Astrocyte (in vitro differentiated cells and primary cell): ENCODE data around the gene ARRDC1. TPM values are rescaled to one million over a fixed set of nuclear protein-coding genes. Genes with fewer than 3 reads are reported as not detected.

Source experiments
- DNase-seq: peaks from one replicate; pipeline ENCODE4 v3.0.0-alpha.2; 2010; ENCODE audit warnings: low read depth
- FAIRE-seq: peaks from 2 replicates; lab custom pipeline; 2011; peaks lifted over from hg19 to GRCh38; lab: Jason Lieb, UNC
- H2AFZ ChIP-seq: 2 replicates; pipeline ENCODE4 v1.6.0; 2012; ENCODE audit warnings: low read depth, low read length, inconsistent platforms
- H3K27ac ChIP-seq: 2 replicates; pipeline ENCODE4 v1.5.1; 2011; ENCODE audit warnings: low read depth, low read length, inconsistent platforms
- H3K27me3 ChIP-seq: 2 replicates; pipeline ENCODE4 v1.6.0; 2011; ENCODE audit warnings: low read length, inconsistent platforms; ENCODE audit not compliant: insufficient read depth
- H3K36me3 ChIP-seq: 2 replicates; pipeline ENCODE4 v1.5.1; 2011; ENCODE audit warnings: low read length, inconsistent platforms; ENCODE audit not compliant: insufficient read depth
- H3K4me1 ChIP-seq: 2 replicates; pipeline ENCODE4 v1.5.1; 2011; ENCODE audit warnings: low read length, inconsistent platforms; ENCODE audit not compliant: insufficient read depth
- H3K4me2 ChIP-seq: 2 replicates; pipeline ENCODE4 v1.6.0; 2012; ENCODE audit warnings: low read length, inconsistent platforms
- H3K4me3 ChIP-seq: 2 replicates; pipeline ENCODE4 v1.5.1; 2011; ENCODE audit warnings: low read depth, mild to moderate bottlenecking, low read length, inconsistent platforms; ENCODE audit not compliant: insufficient read depth
- H3K79me2 ChIP-seq: 2 replicates; pipeline ENCODE4 v1.6.0; 2012; ENCODE audit warnings: mild to moderate bottlenecking, low read length, inconsistent platforms; ENCODE audit not compliant: insufficient read depth
- H3K9ac ChIP-seq: 2 replicates; pipeline ENCODE4 v1.6.0; 2012; ENCODE audit warnings: mild to moderate bottlenecking, low read length, inconsistent platforms
- H3K9me3 ChIP-seq: 2 replicates; pipeline ENCODE4 v1.5.1; 2012; ENCODE audit warnings: low read depth, mild to moderate bottlenecking, low read length, inconsistent platforms; ENCODE audit not compliant: insufficient read depth
- H4K20me1 ChIP-seq: 2 replicates; pipeline ENCODE4 v1.6.0; 2012; ENCODE audit warnings: low read length, inconsistent platforms; ENCODE audit not compliant: insufficient read depth
- H3K27ac Mint-ChIP-seq: one replicate; pipeline ENCODE4 v1.8.0; 2021; ENCODE audit warnings: mild to moderate bottlenecking, mixed read lengths; ENCODE audit not compliant: unreplicated experiment
- H3K27me3 Mint-ChIP-seq: one replicate; pipeline ENCODE4 v1.8.0; 2021; ENCODE audit warnings: low read depth, mixed read lengths; ENCODE audit not compliant: unreplicated experiment
- H3K36me3 Mint-ChIP-seq: one replicate; pipeline ENCODE4 v1.8.0; 2021; ENCODE audit warnings: low read depth, mixed read lengths; ENCODE audit not compliant: unreplicated experiment
- H3K4me1 Mint-ChIP-seq: one replicate; pipeline ENCODE4 v1.8.0; 2021; ENCODE audit warnings: low read depth, mixed read lengths; ENCODE audit not compliant: unreplicated experiment
- H3K4me3 Mint-ChIP-seq: one replicate; pipeline ENCODE4 v1.8.0; 2021; ENCODE audit warnings: mild to moderate bottlenecking, moderate library complexity, mixed read lengths; ENCODE audit not compliant: unreplicated experiment
- H3K9me3 Mint-ChIP-seq: one replicate; pipeline ENCODE4 v1.8.0; 2021; ENCODE audit warnings: mild to moderate bottlenecking, mixed read lengths; ENCODE audit not compliant: unreplicated experiment
- CTCF ChIP-seq: IDR thresholded peaks from 2 replicates; pipeline ENCODE4 v1.5.1; 2011; ENCODE audit warnings: low read depth, mild to moderate bottlenecking, inconsistent platforms, low read length, moderate library complexity; ENCODE audit not compliant: insufficient read depth
- EZH2 ChIP-seq: IDR thresholded peaks from 2 replicates; pipeline ENCODE4 v1.6.1; 2012; ENCODE audit warnings: mild to moderate bottlenecking, low read length, inconsistent platforms; ENCODE audit not compliant: insufficient read depth
- total RNA-seq: library from RNA; stranded (reverse); gene quantifications from 2 replicates; pipeline ENCODE4 v1.2.1, GENCODE V29; 2021

ARRDC1 gene
- total RNA-seq, 1 donor from 2014 or later, result 14.2 TPM

GRCh38 chr9:137578518-137579258, 26.8 kb upstream of the ARRDC1 start, which contains the start of gene DPH7:
Gene DPH7, minus strand, starts transcription at chr9:137578925. Its CDS starts 148 bp downstream, at chr9:137578777.
- peak within 1 kb of the TSS; percentile 83 for H2AFZ ChIP-seq
- H3K27me3 ChIP-seq, result no peaks in the 10 kb centered on the region
- peaks cover 18% of the 10 kb centered on the region for H3K36me3 ChIP-seq
- H3K9me3 ChIP-seq, result no peaks in the 10 kb centered on the region
- peaks cover 14% of the 10 kb centered on the region for H3K36me3 Mint-ChIP-seq
- peak within 1 kb of the TSS; percentile 87 for H3K4me3 ChIP-seq
- H3K4me1 ChIP-seq, result peaks cover 17% of the 10 kb centered on the region
- peak within 1 kb of the TSS; percentile 91 for H3K27ac Mint-ChIP-seq
- TF ChIP-seq CTCF (peak; percentile 69), EZH2 (no peak)
- peak within 1 kb of the TSS; percentile 92 for H3K9ac ChIP-seq
- peaks cover 48% of the 10 kb centered on the region for H4K20me1 ChIP-seq
- peaks cover 41% of the 10 kb centered on the region for H3K79me2 ChIP-seq
- H3K27me3 Mint-ChIP-seq, result no peaks in the 10 kb centered on the region
- peak within 1 kb of the TSS; percentile 56 for H3K27ac ChIP-seq
- H3K4me1 Mint-ChIP-seq, result peaks cover 6% of the 10 kb centered on the region
- H3K4me3 Mint-ChIP-seq, result peak within 1 kb of the TSS; percentile 91
- peak within 1 kb of the TSS; percentile 90 for H3K4me2 ChIP-seq
- DNase-seq (peak; percentile 74), FAIRE-seq (no peak)
- H3K9me3 Mint-ChIP-seq, result no peaks in the 10 kb centered on the region

- peaks cover 17% of the 10 kb centered on the region for H3K4me1 ChIP-seq
- no peaks in the 10 kb centered on the region for H3K9me3 Mint-ChIP-seq
- H3K27me3 ChIP-seq, result no peaks in the 10 kb centered on the region
- H3K9ac ChIP-seq, result peak overlapping the region; percentile 92
- no peak for FAIRE-seq
- H3K4me1 Mint-ChIP-seq, result peaks cover 6% of the 10 kb centered on the region
- H2AFZ ChIP-seq, result peak overlapping the region; percentile 83
- TF ChIP-seq CTCF, result no peak
- no peak for TF ChIP-seq EZH2
- H3K36me3 Mint-ChIP-seq, result peaks cover 14% of the 10 kb centered on the region
- peaks cover 46% of the 10 kb centered on the region for H3K79me2 ChIP-seq
- no peaks in the 10 kb centered on the region for H3K9me3 ChIP-seq
- H3K4me2 ChIP-seq, result peak overlapping the region; percentile 90
- no peak for DNase-seq
- H3K4me3 ChIP-seq, result peak overlapping the region; percentile 87
- H3K27me3 Mint-ChIP-seq, result no peaks in the 10 kb centered on the region
- peaks cover 50% of the 10 kb centered on the region for H4K20me1 ChIP-seq
- H3K27ac ChIP-seq, result peak overlapping the region; percentile 56
- H3K27ac Mint-ChIP-seq, result peak overlapping the region; percentile 41
- peak overlapping the region; percentile 79 for H3K4me3 Mint-ChIP-seq
- peaks cover 14% of the 10 kb centered on the region for H3K36me3 ChIP-seq
Measured at GRCh38 chr9:137579259-137579604, 26.3 kb upstream of the ARRDC1 start.
